Smooth muscle cell (in vitro differentiated cells): ENCODE results near the gene MRPL17. TPM values are rescaled to one million over a fixed set of nuclear protein-coding genes. Genes with fewer than 3 reads are reported as not detected.
"Not testable (repeated sequence)": the region's sequence is repeated elsewhere in the genome, so short reads cannot be mapped to it uniquely, and the experiment has no call there.

Experiments
- DNase-seq: peaks from one replicate; lab custom pipeline; 2025; ENCODE audit not compliant: unreplicated experiment; lab: John Stamatoyannopoulos, UW
- H2AFZ ChIP-seq: fragments of 200-600 bp; sonication (generic); 2 replicates; pipeline ENCODE4 v1.6.0; 2016; ENCODE audit warnings: antibody characterized with exemption, low read depth, mild to moderate bottlenecking
- H3F3A ChIP-seq: fragments of 200-600 bp; sonication (generic); 2 replicates; pipeline ENCODE4 v1.6.0; 2017; ENCODE audit warnings: antibody characterized with exemption, low read depth
- H3K27ac ChIP-seq: fragments of 200-600 bp; sonication (generic); 2 replicates; pipeline ENCODE4 v1.5.1; 2016; ENCODE audit warnings: low read depth, mild to moderate bottlenecking
- H3K27me3 ChIP-seq: fragments of 200-600 bp; sonication (generic); 2 replicates; pipeline ENCODE4 v1.6.1; 2016; ENCODE audit warnings: low read depth, mild to moderate bottlenecking
- H3K36me3 ChIP-seq: fragments of 200-600 bp; sonication (generic); 2 replicates; pipeline ENCODE4 v1.5.1; 2016; ENCODE audit warnings: low read depth
- H3K4me1 ChIP-seq: fragments of 200-600 bp; sonication (generic); 2 replicates; pipeline ENCODE4 v1.5.1; 2016; ENCODE audit warnings: low read depth
- H3K4me2 ChIP-seq: fragments of 200-600 bp; sonication (generic); 2 replicates; pipeline ENCODE4 v1.6.0; 2016; ENCODE audit warnings: mild to moderate bottlenecking
- H3K4me3 ChIP-seq: fragments of 200-600 bp; sonication (generic); 2 replicates; pipeline ENCODE4 v1.5.1; 2016; ENCODE audit warnings: mild to moderate bottlenecking
- H3K79me2 ChIP-seq: fragments of 200-600 bp; sonication (generic); 2 replicates; pipeline ENCODE4 v1.6.0; 2016; ENCODE audit warnings: low read depth, mild to moderate bottlenecking
- H3K9ac ChIP-seq: fragments of 200-600 bp; sonication (generic); 2 replicates; pipeline ENCODE4 v1.6.0; 2016; ENCODE audit warnings: low read depth
- H3K9me3 ChIP-seq: fragments of 200-600 bp; sonication (generic); replicated peaks from 2 replicates; pipeline ENCODE4 v1.5.1; 2016; ENCODE audit warnings: low read depth
- H4K20me1 ChIP-seq: fragments of 200-600 bp; sonication (generic); 2 replicates; pipeline ENCODE4 v1.6.0; 2016; ENCODE audit warnings: low read depth
- WGBS: methylation state at CpG from one replicate; pipeline ENCODE4 v1.1.7; 2016; ENCODE audit warnings: low lambda C conversion rate; 5-methylcytosine and 5-hydroxymethylcytosine counted together
- polyA plus RNA-seq: library from polyadenylated mRNA; unstranded; fragments of >200 nt; fragmentation: Nextera tagmentation; extraction: Ambion mirVana; gene quantifications from 2 replicates; pipeline ENCODE4 v1.2.1, GENCODE V29; 2016
- total RNA-seq: library from RNA; depleted of rRNA; stranded (reverse); fragments of >200 nt; gene quantifications from 2 replicates; pipeline ENCODE4 v1.2.3, GENCODE V29; 2014
- TF ChIP-seq, protein P1 (sequence below): fragments of 200-600 bp; sonication (generic); IDR thresholded peaks from 2 replicates; pipeline ENCODE4 v1.5.1; 2017; ENCODE audit warnings: borderline replicate concordance, mild to moderate bottlenecking, antibody characterized with exemption; ENCODE audit not compliant: insufficient read depth, poor library complexity, severe bottlenecking

Gene MRPL17
- total and polyA plus RNA-seq, 2 experiments from 2014 or later, result 77.4 to 132 TPM

DNA sequence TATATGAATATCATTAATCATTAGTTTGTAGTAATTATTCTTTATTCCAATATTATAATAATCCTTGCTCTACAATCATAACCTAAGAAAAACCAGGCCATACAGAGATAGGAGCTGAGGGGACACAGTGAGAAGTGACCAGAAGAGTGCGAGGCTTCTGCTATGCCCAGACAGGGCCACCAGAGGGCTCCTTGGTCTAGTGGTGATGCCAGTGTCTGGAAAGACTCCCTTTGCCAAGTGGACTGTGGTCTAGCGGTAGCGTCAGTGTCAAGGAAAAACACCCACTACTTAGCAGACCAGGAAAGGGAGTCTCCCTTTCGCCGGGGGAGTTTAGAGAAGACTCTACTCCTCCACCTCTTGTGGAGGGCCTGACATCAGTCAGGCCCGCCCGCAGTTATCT is 28.4 kb upstream of the MRPL17 start:
- 93% methylated on average over 7 of the region's 7 CpGs for WGBS

DNA sequence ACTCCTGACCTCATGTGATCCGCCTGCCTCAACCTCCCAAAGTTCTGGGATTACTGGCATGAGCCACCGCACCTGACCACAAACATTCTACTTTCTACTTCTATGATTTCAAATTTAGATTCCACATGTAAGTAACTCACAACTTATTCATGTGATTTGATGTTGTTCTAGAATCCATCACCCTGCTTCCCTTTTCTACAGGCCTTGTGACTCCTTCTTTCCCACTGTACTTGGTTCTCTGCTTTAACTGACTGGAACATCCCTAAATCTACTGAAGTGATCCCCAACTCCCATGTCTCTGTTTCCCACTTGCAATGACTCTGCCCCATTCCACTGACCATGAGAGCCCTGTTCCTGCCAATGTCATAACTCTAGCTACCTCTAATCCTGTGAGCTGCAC is 25.7 kb upstream of the MRPL17 start:
- Histone ChIP-seq H3F3A (no peaks in the 10 kb centered on the region), H3K36me3 (no peaks in the 10 kb centered on the region)
- 95% methylated on average over 2 of the region's 2 CpGs for WGBS

More for the DNA sequence above, 28.4 kb upstream of the MRPL17 start:
- not testable (repeated sequence) for H3K4me3 ChIP-seq, DNase-seq, H3K79me2 ChIP-seq, H3K4me2 ChIP-seq, H3K9me3 ChIP-seq, H3K27me3 ChIP-seq, H3F3A ChIP-seq, H3K4me1 ChIP-seq, H3K36me3 ChIP-seq, H3K9ac ChIP-seq, H4K20me1 ChIP-seq, H3K27ac ChIP-seq, H2AFZ ChIP-seq
- TF ChIP-seq, protein P1, sequence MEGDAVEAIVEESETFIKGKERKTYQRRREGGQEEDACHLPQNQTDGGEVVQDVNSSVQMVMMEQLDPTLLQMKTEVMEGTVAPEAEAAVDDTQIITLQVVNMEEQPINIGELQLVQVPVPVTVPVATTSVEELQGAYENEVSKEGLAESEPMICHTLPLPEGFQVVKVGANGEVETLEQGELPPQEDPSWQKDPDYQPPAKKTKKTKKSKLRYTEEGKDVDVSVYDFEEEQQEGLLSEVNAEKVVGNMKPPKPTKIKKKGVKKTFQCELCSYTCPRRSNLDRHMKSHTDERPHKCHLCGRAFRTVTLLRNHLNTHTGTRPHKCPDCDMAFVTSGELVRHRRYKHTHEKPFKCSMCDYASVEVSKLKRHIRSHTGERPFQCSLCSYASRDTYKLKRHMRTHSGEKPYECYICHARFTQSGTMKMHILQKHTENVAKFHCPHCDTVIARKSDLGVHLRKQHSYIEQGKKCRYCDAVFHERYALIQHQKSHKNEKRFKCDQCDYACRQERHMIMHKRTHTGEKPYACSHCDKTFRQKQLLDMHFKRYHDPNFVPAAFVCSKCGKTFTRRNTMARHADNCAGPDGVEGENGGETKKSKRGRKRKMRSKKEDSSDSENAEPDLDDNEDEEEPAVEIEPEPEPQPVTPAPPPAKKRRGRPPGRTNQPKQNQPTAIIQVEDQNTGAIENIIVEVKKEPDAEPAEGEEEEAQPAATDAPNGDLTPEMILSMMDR, result peak; percentile 37

DNA sequence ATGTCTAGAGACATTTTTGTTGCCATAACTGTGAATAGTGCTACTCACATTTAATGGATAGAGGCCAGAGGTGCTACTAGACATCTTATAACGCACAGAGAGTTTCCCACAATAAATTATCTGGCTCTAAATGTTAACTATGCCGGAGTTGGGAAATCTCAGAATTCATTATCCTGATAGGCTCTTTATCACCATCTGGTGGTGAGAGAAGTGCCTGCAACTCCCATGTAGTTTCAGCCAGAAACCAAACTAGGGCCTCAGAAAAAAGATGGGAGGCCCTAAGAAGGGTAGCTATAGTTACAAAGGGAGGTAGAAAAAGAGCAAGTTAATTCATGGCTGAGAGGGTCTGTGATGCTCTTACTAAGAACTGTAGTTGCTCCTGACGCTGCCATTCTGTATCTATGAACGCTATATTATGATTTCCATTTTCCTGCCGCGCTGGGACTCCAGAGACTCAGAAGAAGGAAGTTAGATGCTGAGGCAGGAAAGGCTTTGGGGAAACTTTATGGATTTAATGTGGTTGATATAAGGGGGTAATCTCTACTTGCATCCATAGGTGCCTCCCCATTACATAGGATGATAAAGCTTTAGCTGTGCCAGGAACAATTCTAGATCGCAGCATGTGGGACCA is 22.9 kb upstream of the MRPL17 start:
- DNase-seq, result no peak

More for the DNA sequence above, 25.7 kb upstream of the MRPL17 start:
- Histone ChIP-seq H3K9me3 (no peaks in the 10 kb centered on the region), H4K20me1 (no peaks in the 10 kb centered on the region), H3K27ac (no peak overlapping the region), H3K4me1 (no peaks in the 10 kb centered on the region), H2AFZ (no peak overlapping the region), H3K4me2 (no peak overlapping the region), H3K79me2 (no peaks in the 10 kb centered on the region), H3K27me3 (no peaks in the 10 kb centered on the region), H3K4me3 (no peak overlapping the region), H3K9ac (no peak overlapping the region)
- DNase-seq, result no peak
- TF ChIP-seq, protein P1, result no peak

More for the DNA sequence above, 22.9 kb upstream of the MRPL17 start:
- TF ChIP-seq, protein P1, result peak; percentile 89
- Histone ChIP-seq H2AFZ (no peak overlapping the region), H3K36me3 (no peaks in the 10 kb centered on the region), H3K9ac (no peak overlapping the region), H3K9me3 (no peaks in the 10 kb centered on the region), H3F3A (no peaks in the 10 kb centered on the region), H3K27me3 (no peaks in the 10 kb centered on the region), H3K27ac (no peak overlapping the region), H3K79me2 (no peaks in the 10 kb centered on the region), H3K4me3 (no peak overlapping the region), H4K20me1 (no peaks in the 10 kb centered on the region), H3K4me1 (peaks cover 3% of the 10 kb centered on the region), H3K4me2 (no peak overlapping the region)
- 63% methylated on average over 7 of the region's 7 CpGs for WGBS
